Measurements from ENCODE around the gene DCP1B. TPM values are rescaled to one million over a fixed set of nuclear protein-coding genes. Genes with fewer than 3 reads are reported as not detected.
A peak's percentile ranks its signal among the peaks of the same experiment; 100 is the strongest.

The DCP1B gene
- total RNA-seq, 1 experiment from 2014 or later, result 19.8 TPM

DNA sequence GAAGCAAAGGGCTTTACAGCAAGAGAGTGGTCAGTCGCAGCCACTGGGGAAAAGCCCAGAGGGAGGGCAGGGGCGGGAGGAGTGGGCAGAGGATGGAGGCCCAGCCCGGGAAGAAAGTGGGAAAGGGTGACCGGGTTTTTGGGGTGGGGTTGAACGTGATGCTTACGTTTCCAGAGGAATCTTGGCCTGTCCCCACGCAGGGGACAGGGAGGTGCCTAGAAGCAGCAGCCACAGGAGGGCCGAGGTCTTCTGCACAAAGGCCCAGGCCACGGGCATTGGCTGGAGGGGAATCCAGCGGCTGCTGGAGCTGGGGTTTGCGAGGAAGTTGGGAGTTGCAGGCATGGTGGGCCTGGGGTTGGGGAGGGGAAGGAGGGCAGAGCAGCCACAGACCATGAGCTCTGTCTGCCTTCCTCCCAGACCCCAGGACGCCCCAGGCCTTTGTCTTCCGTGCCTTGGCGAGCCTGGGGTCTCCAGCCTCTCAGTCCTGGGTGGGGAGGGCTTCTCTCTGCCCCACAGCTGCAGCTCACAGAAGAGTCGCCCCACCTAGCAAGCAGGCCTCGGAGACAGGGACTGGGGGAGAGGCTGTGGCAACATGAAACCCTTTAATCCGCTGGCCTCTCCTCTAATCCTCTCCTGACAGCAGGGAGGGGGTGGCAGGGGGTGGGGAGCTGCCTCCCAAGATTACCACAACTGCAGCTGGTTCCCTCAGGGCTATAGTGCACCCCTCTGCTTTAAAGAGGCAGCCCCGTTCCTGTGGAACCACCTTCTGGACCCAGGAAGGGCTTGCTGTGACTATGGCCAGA lies 86.0 kb downstream of the DCP1B start, which contains the start of gene CACNA2D4:
TSS of gene CACNA2D4 (minus strand) at position 572 of the 803 bp plus-strand sequence. CDS start at position 393, 179 bp downstream.
- no peaks in the 10 kb centered on the region for H3K36me3 ChIP-seq (replicated peaks; ENCODE audit: control insufficient read depth, insufficient read depth, low read length)
- DNase-seq, result peak; percentile 83
- H3K4me3 ChIP-seq (ENCODE audit: insufficient read depth, low read depth, low read length), result no peak within 1 kb of the TSS
- no peaks in the 10 kb centered on the region for H3K27me3 ChIP-seq (ENCODE audit: control insufficient read depth, insufficient read depth, low read length)

DNA sequence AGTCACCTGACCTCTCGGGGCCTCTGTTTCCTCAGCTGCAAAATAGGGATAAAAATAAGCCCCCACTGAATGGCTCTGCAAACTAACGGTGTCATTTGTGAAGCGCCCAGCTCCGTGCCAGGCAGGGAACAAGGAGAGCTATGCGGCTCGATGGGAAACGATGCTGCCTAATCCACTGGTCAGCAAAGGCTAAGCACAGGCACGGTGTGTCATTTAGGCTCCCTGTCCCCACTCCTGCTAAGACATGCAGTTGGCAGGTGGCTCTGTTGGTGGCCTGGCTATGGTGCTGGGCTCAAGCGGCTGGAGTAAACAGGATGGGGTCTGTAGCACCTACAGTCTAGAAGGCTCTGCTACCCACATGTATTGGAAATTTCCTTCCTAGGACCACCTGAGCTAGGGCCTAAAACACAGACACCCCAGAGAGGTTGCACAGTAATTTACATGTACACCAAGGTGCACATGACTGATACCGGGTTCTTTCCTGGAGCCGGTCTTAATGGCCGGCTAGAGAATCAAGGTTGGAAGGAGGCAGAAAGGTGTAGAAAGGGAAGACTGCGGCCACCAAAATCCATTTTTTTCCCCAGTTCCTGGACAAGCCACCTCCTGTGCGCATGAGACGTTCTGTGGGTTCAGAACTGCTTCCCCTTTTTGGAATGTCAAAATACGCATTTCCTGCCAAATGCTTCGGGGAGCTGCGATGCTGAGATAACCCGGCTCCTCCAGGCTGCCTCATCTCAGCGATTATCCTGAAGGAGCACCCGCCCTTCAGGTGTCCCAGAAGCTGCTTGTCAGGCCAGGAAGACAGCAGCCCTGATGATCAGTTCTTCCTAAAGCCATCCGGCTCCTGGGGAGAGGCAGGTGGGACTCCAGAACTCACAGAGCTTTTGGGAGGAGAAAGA lies 86.8 kb downstream of the DCP1B start:
- no peak overlapping the region for H3K4me3 ChIP-seq (ENCODE audit: insufficient read depth, low read depth, low read length)
- DNase-seq, result peak; percentile 27
- H3K36me3 ChIP-seq (replicated peaks; ENCODE audit: control insufficient read depth, insufficient read depth, low read length), result no peaks in the 10 kb centered on the region
- no peaks in the 10 kb centered on the region for H3K27me3 ChIP-seq (ENCODE audit: control insufficient read depth, insufficient read depth, low read length)

DNA sequence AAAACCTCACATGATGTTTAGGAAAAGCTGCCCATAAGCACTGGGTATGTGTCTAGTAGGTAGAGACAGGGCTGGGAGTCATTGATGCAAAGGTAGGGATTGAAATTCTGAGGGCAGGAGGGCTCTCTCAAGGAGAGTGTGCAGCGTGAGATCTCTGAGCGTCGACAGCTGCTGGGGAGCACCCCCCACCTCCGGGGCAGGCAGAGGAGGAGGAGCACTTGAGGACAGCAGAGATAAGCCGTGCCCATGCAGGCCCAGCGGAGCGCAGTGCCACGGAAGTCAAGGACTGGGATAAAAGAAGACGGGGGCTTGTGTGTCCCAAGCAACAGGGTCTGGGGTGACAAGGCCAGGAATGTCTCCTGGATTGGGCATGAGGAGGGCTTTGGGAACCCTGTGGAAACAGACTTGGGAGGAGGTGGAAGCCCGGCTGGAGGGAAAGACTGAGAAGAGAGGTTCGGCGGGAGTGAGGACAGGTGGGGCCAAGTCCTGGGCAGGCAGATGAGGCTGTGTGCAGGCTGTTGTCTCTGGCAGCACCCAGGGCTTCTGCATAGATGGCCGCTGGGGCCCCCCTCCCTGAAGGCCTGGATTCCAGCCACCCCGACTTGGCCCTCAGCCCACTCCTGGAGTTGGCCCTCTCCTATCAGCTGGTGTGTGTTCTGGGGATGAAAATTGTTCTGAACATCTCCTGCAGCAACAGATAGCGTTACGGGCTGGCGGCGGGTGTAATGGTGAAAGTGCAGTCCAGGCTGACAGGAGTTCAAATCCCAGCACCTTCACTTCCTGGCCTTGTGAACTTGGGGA lies 87.7 kb downstream of the DCP1B start:
- Histone ChIP-seq H3K27me3 (ENCODE audit: control insufficient read depth, insufficient read depth, low read length) (no peaks in the 10 kb centered on the region), H3K4me3 (ENCODE audit: insufficient read depth, low read depth, low read length) (no peak overlapping the region), H3K36me3 (replicated peaks; ENCODE audit: control insufficient read depth, insufficient read depth, low read length) (no peaks in the 10 kb centered on the region)
- peak; percentile 38 for DNase-seq

DNA sequence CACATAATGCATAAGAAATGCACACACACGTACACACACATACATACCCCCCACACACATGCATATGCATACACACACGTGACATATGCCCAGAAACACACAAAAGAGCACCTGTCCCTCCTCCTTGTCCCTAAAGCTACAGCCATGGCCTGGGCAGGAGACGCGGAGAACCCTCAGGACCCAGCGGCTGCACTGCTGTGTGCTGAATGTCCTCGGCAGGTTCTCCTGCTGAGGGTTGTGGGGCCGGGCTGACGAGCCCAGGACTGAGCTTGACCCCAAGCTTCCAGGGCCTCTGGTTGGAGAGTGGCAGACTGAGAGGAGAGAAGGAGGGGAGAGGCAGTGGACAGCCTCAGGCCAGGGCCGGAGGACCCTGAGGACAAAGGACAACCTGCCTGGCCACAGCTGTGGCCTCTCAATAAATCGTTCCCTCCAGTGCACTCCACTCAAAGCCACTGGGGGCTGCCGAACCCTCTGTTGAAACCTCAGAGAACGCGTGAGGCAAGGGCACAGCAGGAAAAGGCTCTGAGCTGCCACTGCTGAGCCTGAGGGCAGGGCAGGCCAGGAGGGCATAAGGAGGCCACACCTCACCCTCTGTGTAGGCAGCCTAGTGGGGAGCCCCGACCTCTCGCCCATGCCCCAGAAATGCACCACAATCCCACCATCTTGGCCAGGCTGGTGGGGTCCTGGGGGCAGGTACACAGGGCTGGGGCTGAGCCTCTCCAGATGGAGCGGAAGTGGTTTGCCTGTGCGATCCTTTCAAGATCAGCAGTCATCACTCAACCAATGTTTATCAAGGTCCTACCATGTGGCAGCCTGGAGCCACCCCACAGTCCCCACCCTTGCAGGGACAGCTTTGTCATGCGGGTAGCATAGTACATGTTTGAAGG lies 88.9 kb downstream of the DCP1B start:
- H3K4me3 ChIP-seq (ENCODE audit: insufficient read depth, low read depth, low read length), result no peak overlapping the region
- DNase-seq, result peak; percentile 57
- no peaks in the 10 kb centered on the region for H3K36me3 ChIP-seq (replicated peaks; ENCODE audit: control insufficient read depth, insufficient read depth, low read length)
- H3K27me3 ChIP-seq (ENCODE audit: control insufficient read depth, insufficient read depth, low read length), result no peaks in the 10 kb centered on the region

DNA sequence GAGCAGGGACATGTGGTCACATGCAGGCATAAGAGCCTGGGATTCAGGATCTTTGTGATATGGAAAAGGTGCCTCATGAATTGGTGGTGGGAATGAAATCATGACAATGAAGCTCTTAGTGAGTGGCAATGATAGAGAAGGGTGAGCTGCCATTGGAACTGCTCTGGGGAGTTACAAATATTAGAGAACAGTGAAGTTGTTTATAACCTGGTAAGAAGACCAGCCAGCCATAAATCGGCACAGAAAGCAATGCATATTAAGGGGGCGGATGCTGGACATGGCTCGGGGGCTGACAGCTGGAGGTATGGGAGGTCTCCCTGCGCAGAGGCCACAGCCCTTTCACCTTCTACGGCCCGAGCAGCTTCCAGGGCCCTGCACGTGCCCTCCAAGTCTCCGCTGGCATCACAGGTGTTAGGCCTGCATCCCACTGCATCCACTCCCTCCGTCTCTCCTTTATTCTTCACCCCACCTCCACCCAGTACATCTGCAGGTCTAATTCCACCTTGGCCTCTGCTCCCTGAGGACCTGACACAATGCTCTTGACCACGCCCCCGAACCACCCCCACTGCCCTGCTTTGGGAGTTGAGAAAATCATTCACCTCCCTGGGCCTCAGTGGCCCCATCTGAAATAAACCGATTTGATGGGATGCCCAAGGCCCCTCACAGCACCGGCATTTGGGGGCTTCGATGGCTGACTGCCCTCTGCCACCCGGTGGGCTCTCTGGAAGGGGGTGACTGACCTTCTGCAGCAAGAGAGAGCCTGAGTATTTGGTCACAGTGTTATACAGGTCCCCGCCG lies 89.9 kb downstream of the DCP1B start:
- peak; percentile 48 for DNase-seq
- Histone ChIP-seq H3K27me3 (ENCODE audit: control insufficient read depth, insufficient read depth, low read length) (no peaks in the 10 kb centered on the region), H3K36me3 (replicated peaks; ENCODE audit: control insufficient read depth, insufficient read depth, low read length) (no peaks in the 10 kb centered on the region), H3K4me3 (ENCODE audit: insufficient read depth, low read depth, low read length) (no peak overlapping the region)

DNA sequence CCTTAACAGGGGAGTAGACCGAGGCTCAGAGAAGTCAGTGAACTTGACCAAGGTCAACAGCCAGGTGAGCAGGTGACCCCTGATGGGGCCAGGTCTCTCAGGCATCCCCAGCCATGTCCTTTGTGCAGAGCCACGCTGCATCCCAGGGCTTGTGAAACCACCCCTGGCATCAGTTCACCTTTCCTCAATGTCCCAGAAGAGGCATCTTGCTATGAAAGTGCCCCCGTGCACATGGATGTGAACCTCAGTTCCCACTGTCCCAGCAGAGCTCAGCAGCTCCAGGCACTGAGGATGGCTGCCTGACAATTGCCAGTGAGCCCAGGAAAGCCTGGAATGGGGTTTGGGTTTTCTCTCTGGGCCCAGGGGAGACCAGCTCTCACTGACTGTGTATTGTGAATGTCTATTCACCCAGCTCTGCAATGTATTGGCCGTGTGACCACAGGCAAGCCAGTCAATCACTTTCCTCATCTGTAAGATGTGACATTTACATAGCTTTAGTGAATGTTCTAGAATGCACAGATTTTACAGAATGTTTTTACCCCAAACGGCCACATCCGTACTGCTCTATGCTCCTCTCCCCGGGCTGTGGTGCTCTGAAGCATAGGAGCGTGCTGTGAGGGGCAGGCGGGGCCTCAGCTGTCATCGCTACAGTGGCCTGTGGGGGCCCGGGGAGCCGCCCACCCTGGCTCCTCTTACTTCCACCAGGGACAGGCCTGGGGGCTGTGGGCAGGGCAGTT lies 90.7 kb downstream of the DCP1B start:
- Histone ChIP-seq H3K4me3 (ENCODE audit: insufficient read depth, low read depth, low read length) (no peak overlapping the region), H3K36me3 (replicated peaks; ENCODE audit: control insufficient read depth, insufficient read depth, low read length) (no peaks in the 10 kb centered on the region), H3K27me3 (ENCODE audit: control insufficient read depth, insufficient read depth, low read length) (no peaks in the 10 kb centered on the region)
- DNase-seq, result peak; percentile 75

DNA sequence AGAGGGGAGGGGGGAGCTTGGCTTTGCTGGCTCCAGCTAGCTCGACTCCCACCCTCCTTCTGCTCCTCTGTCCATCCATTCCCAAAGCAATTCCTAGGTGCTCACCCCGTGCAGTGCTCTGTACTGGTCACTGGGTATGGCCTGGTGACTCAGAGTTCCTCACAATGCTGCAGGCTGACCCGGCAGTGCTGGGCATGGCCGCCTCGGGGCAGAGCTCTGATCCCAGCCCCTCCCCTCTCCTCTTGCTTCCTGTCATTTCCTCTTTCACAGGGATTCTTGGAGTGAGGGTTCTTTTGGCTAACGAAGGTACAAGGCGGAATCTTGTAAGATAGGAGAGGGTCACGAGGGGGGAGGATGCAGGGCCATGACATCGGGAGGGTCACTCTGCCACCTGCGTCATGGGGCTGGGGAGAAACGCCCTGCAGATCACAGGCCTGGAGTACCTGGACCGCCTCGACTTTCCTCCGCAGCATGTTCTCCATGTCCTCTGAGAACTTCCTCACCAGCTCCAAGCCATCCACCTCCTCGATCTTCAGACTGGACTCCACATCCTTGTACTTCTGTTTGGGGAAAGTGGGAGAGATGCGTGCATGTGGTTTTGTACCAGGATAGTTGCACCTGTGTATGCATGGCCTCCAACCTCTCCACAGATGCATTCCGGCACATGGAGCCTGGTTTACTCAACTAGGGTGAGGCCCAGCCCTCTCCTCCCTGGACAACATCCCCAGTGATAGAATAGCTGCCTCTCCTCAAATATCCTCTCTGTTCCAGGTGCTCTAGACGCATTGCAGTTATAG lies 91.5 kb downstream of the DCP1B start:
- DNase-seq, result peak; percentile 43
- Histone ChIP-seq H3K27me3 (ENCODE audit: control insufficient read depth, insufficient read depth, low read length) (no peaks in the 10 kb centered on the region), H3K36me3 (replicated peaks; ENCODE audit: control insufficient read depth, insufficient read depth, low read length) (no peaks in the 10 kb centered on the region), H3K4me3 (ENCODE audit: insufficient read depth, low read depth, low read length) (no peak overlapping the region)

DNA sequence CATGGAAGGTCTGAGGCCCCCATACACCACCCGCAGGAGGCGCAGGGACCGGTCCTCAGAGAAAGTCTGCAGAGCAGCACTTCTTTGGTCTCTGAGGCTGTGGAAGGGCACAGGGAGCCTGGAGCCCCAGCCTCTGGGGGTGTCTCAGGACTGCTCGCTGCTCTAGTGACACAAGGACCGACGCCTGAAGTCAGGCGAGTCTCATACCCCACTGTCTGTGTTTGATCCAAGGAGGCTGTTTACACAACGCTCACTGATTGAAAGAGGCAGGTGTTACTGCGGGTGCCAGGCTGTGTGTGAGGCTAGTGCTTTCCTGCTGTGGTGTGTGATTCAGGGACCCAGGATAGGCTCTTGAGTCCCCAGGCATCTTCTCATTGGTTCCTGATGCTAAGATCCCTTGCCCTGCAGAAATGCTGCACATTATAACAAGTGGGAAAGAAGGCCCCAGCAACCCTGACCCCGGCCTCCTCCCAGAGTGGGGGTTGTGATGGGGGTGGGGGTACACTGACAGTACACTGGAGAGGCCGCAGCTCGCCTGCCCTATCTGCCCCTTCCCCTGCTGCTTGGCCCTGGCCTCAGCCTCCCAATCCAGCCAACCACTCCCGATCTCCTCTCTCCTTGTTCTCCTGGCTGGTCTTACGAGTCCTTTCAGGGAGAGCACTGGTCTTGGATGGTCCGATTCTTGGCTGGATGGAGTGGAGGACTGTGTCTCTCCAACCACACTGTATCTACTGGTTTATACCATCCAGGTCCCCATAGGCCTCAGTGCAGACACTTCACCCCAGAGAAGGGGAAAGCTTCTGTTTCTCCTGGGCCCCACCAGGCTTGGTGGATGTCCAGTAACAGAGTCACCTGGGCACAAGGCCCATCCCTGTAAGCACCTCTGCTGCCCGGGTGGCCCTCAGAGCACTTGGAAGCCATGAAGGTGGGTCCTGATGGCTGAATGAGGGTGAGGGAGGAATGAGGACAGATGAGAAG lies 92.4 kb downstream of the DCP1B start:
- no peaks in the 10 kb centered on the region for H3K27me3 ChIP-seq (ENCODE audit: control insufficient read depth, insufficient read depth, low read length)
- DNase-seq, result peak; percentile 57
- H3K36me3 ChIP-seq (replicated peaks; ENCODE audit: control insufficient read depth, insufficient read depth, low read length), result no peaks in the 10 kb centered on the region
- H3K4me3 ChIP-seq (ENCODE audit: insufficient read depth, low read depth, low read length), result no peak overlapping the region

DNA sequence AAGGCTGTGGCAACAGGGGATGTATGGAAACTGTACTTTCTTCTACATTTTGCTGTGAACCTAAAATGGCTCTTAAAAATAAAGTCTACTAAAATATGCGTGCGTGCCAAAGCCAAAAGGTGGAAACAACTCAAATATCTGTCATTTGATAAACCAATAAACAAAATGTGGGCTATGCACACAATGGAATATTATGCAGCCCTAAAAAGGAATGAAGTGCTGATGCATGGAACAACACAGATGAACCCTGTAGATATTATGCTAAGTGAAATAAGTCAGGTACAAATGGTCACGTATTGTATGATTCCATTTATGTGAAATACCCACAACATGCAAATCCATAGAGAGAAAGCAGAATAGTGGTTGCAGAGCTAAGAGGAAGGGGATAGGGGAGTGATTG lies 93.8 kb downstream of the DCP1B start:
- Histone ChIP-seq H3K27me3 (ENCODE audit: control insufficient read depth, insufficient read depth, low read length) (no peaks in the 10 kb centered on the region), H3K4me3 (ENCODE audit: insufficient read depth, low read depth, low read length) (no peak overlapping the region), H3K36me3 (replicated peaks; ENCODE audit: control insufficient read depth, insufficient read depth, low read length) (no peaks in the 10 kb centered on the region)
- no peak for DNase-seq

DNA sequence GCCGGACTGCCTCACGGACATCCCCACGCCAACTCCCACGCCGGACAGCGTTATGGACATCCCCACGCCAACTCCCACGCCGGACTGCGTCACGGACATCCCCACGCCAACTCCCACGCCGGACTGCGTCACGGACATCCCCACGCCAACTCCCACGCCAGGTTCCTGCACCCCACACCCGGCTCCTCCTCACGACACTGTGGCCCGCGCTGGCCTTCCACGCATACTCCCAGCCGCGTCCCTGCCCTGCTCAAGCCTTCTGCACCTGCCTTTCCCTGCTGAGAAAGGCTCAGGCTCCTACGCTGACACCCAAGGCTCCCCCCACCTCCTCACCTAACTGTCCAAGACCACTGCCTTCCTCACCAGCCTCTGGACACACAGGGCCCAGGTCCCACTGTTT lies 95.5 kb downstream of the DCP1B start:
- H3K27me3 ChIP-seq (ENCODE audit: control insufficient read depth, insufficient read depth, low read length), result no peaks in the 10 kb centered on the region
- no peaks in the 10 kb centered on the region for H3K36me3 ChIP-seq (replicated peaks; ENCODE audit: control insufficient read depth, insufficient read depth, low read length)
- no peak overlapping the region for H3K4me3 ChIP-seq (ENCODE audit: insufficient read depth, low read depth, low read length)
- peak; percentile 37 for DNase-seq

All from H7 (cell line).